Type B pancreatic cell (in vitro differentiated cells): ENCODE results near the gene NMT2. TPM values are rescaled to one million over a fixed set of nuclear protein-coding genes. Genes with fewer than 3 reads are reported as not detected.

Experiments used
- DNase-seq: peaks from one replicate; pipeline ENCODE4 v3.0.0; 2021; ENCODE audit warnings: mixed read lengths; ENCODE audit not compliant: unreplicated experiment; ENCODE audit errors: extremely low spot score
- H3K27ac Mint-ChIP-seq: 2 replicates; pipeline ENCODE4 v1.8.0; 2021; ENCODE audit warnings: mild to moderate bottlenecking, mixed read lengths
- H3K27me3 Mint-ChIP-seq: 2 replicates; pipeline ENCODE4 v1.8.0; 2021; ENCODE audit warnings: mixed read lengths
- H3K36me3 Mint-ChIP-seq: 2 replicates; pipeline ENCODE4 v1.8.0; 2021; ENCODE audit warnings: mixed read lengths
- H3K4me1 Mint-ChIP-seq: one replicate; pipeline ENCODE4 v1.8.0; 2021; ENCODE audit warnings: mixed read lengths; ENCODE audit not compliant: unreplicated experiment
- H3K4me3 Mint-ChIP-seq: 2 replicates; pipeline ENCODE4 v1.8.0; 2021; ENCODE audit warnings: mild to moderate bottlenecking, mixed read lengths
- H3K9me3 Mint-ChIP-seq: 2 replicates; pipeline ENCODE4 v1.8.0; 2021; ENCODE audit warnings: mixed read lengths
- total RNA-seq: library from RNA; stranded (reverse); gene quantifications from 2 replicates; pipeline ENCODE4 v1.2.1, GENCODE V29; 2021; ENCODE audit warnings: low replicate concordance
- TF ChIP-seq, protein P1 (sequence below): fragments of 200-600 bp; sonication (generic); conservative IDR thresholded peaks from 2 replicates; pipeline ENCODE4 v1.5.0; 2021; ENCODE audit warnings: antibody characterized with exemption, mild to moderate bottlenecking

Gene NMT2
- total RNA-seq, 1 donor from 2014 or later = 23.1 TPM

DNA sequence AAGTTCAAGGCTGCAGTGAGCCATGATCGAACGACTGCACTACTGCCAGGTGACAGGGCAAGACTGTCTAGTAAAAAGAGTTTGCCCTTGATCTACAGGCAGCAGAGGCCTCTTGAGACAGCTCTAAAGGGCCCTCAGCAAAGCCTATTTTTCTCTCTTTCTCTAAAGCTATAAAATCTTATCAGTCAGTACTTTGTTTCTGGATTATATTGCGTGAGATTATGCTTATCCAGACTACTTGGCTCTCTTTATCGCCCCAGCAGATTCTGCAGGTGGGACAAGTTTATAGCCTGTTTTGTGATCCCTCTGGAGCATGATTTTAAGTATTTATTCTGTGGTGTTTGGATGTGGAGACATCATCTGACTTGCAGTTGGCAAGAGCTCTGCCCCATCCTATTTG, 68.6 kb downstream of the NMT2 start:
- Mint-ChIP-seq H3K4me3 (peak overlapping the region; percentile 54), H3K9me3 (no peaks in the 10 kb centered on the region), H3K27me3 (no peaks in the 10 kb centered on the region), H3K36me3 (peaks cover 12% of the 10 kb centered on the region), H3K4me1 (peaks cover 23% of the 10 kb centered on the region), H3K27ac (peak overlapping the region; percentile 82)
- TF ChIP-seq, protein P1, sequence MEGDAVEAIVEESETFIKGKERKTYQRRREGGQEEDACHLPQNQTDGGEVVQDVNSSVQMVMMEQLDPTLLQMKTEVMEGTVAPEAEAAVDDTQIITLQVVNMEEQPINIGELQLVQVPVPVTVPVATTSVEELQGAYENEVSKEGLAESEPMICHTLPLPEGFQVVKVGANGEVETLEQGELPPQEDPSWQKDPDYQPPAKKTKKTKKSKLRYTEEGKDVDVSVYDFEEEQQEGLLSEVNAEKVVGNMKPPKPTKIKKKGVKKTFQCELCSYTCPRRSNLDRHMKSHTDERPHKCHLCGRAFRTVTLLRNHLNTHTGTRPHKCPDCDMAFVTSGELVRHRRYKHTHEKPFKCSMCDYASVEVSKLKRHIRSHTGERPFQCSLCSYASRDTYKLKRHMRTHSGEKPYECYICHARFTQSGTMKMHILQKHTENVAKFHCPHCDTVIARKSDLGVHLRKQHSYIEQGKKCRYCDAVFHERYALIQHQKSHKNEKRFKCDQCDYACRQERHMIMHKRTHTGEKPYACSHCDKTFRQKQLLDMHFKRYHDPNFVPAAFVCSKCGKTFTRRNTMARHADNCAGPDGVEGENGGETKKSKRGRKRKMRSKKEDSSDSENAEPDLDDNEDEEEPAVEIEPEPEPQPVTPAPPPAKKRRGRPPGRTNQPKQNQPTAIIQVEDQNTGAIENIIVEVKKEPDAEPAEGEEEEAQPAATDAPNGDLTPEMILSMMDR = no peak
- DNase-seq = no peak

GRCh38 chr10:15097011-15097812, 71.3 kb downstream of the NMT2 start, which contains the start of gene RPP38:
Gene RPP38 (plus strand): TSS chr10:15097355. CDS start chr10:15103315, 5,960 bp downstream.
- H3K27ac Mint-ChIP-seq = peak within 1 kb of the TSS; percentile 98
- H3K27me3 Mint-ChIP-seq = no peaks in the 10 kb centered on the region
- no peaks in the 10 kb centered on the region for H3K9me3 Mint-ChIP-seq
- H3K36me3 Mint-ChIP-seq = peaks cover 7% of the 10 kb centered on the region
- TF ChIP-seq, protein P1 = no peak
- peaks cover 23% of the 10 kb centered on the region for H3K4me1 Mint-ChIP-seq
- DNase-seq = peak; percentile 99
- H3K4me3 Mint-ChIP-seq = peak within 1 kb of the TSS; percentile 96

DNA sequence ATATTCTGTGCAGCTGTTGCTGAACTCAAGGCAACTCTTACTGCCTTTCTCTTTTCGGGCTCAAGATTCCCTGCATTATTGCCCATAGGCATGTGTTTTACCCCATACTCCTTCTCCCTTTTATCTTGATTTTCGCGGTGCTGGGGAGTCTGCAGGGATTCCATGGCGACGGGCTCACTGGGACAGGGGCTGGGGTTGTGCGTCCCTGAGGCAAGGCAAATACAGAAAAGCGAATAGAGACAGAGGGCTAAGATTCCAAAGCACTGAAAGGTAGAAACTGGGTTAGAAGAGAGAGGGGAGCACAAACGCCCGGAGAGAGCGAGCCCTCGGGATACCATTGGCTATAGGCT, 71.9 kb downstream of the NMT2 start:
- TF ChIP-seq, protein P1 = no peak
- peaks cover 7% of the 10 kb centered on the region for H3K36me3 Mint-ChIP-seq
- peak overlapping the region; percentile 98 for H3K27ac Mint-ChIP-seq
- H3K4me1 Mint-ChIP-seq = peaks cover 23% of the 10 kb centered on the region
- DNase-seq = no peak
- peak overlapping the region; percentile 96 for H3K4me3 Mint-ChIP-seq
- peaks cover 3% of the 10 kb centered on the region for H3K27me3 Mint-ChIP-seq
- no peaks in the 10 kb centered on the region for H3K9me3 Mint-ChIP-seq

- Mint-ChIP-seq H3K27me3 (peaks cover 6% of the 10 kb centered on the region), H3K4me3 (no peak overlapping the region), H3K9me3 (no peaks in the 10 kb centered on the region), H3K27ac (no peak overlapping the region), H3K36me3 (peaks cover 2% of the 10 kb centered on the region), H3K4me1 (peaks cover 5% of the 10 kb centered on the region)
- TF ChIP-seq, protein P1 = no peak
- DNase-seq = peak; percentile 49
These were observed 75.6 kb downstream of the NMT2 start for GRCh38 chr10:15092855-15093408.

DNA sequence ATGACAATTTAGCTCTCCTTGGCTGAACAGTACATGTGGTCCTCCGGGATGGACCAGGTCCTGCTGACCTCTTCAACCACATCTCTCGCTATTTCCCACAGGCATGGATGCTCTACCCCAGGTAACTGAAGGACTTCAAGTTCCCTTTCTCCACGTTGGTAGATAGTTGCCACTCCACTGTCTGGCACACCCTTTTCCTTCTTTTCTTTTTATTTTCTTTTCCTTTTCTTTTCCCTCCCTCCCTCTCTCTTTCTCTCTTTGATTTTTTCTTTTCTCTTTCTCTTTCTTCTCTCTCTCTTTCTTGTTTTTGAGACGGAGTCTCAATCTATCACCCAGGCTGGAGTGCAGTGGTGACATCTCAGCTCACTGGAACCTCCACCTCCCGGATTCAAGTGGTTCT, 77.1 kb downstream of the NMT2 start:
- no peak for DNase-seq
- Mint-ChIP-seq H3K9me3 (no peaks in the 10 kb centered on the region), H3K27me3 (peaks cover 6% of the 10 kb centered on the region), H3K4me1 (peaks cover under 1% of the 10 kb centered on the region), H3K27ac (no peak overlapping the region), H3K36me3 (no peaks in the 10 kb centered on the region), H3K4me3 (no peak overlapping the region)
- TF ChIP-seq, protein P1 = no peak
